GM10248 (cell line): ENCODE results near the gene APH1B.

Source experiments
- CTCF ChIA-PET: fragments of 300-600 bp; sonication (Branson Sonifier 250); formaldehyde crosslinking; extraction: SDS; loops from one replicate; lab custom pipeline; 2021; ENCODE audit warnings: antibody characterized with exemption; lab: Yijun Ruan, JAX
- POLR2A ChIA-PET: fragments of 350-650 bp; sonication (Branson Sonifier 250); formaldehyde crosslinking; extraction: SDS; loops from one replicate; lab custom pipeline; 2020; ENCODE audit warnings: antibody characterized with exemption; lab: Yijun Ruan, JAX
- DNase-seq: peaks from one replicate; pipeline ENCODE4 v3.0.0; 2012; ENCODE audit errors: extremely low spot score
- CTCF ChIP-seq: IDR thresholded peaks from 2 replicates; pipeline ENCODE4 v1.5.1; 2012; ENCODE audit warnings: mild to moderate bottlenecking, low read depth; ENCODE audit errors: extremely low read depth, missing control alignments, control extremely low read depth

The APH1B gene

GRCh38 chr15:63296195-63296594, 18.8 kb downstream of the APH1B start:
- no peak for TF ChIP-seq CTCF
- ChIA-PET CTCF (interaction anchor here (1.6 kb wide), 1 partner anchor 16 kb away, joined by 4 read pairs; no protein-coding TSS in a partner anchor), POLR2A (no interaction called here)
- no peak for DNase-seq

- no peak for DNase-seq
- CTCF ChIA-PET, result no interaction called here
- TF ChIP-seq CTCF, result no peak
- POLR2A ChIA-PET, result no interaction called here
Measured at GRCh38 chr15:63299943-63300575, 22.7 kb downstream of the APH1B start.

GRCh38 chr15:63301088-63301487, 23.7 kb downstream of the APH1B start:
- POLR2A ChIA-PET, result no interaction called here
- no peak for TF ChIP-seq CTCF
- CTCF ChIA-PET, result interaction anchor here (2.1 kb wide), 1 partner anchor 9 kb away, joined by 6 read pairs; no protein-coding TSS in a partner anchor
- no peak for DNase-seq

- ChIA-PET CTCF (interaction anchor here (1.2 to 3.3 kb wide), 3 partner anchors 11 to 257 kb away, joined by 4 to 15 read pairs (median 4); no protein-coding TSS in a partner anchor), POLR2A (no interaction called here)
- DNase-seq, result no peak
- TF ChIP-seq CTCF, result no peak
Measured at GRCh38 chr15:63305260-63305659, 27.9 kb downstream of the APH1B start.

GRCh38 chr15:63306492-63307073, 29.2 kb downstream of the APH1B start:
- TF ChIP-seq CTCF, result no peak
- ChIA-PET POLR2A (no interaction called here), CTCF (interaction anchor here (1.6 to 3.3 kb wide), 2 partner anchors 16 to 258 kb away, joined by 4 to 15 read pairs; no protein-coding TSS in a partner anchor)
- DNase-seq, result no peak

- DNase-seq, result no peak
- no peak for TF ChIP-seq CTCF
- CTCF ChIA-PET, result interaction anchor here (1.3 kb wide), 1 partner anchor 12 kb away, joined by 3 read pairs; no protein-coding TSS in a partner anchor
- POLR2A ChIA-PET, result interaction anchor here (0.6 kb wide), 1 partner anchor 19 kb away, joined by 3 read pairs; no protein-coding TSS in a partner anchor
Measured at GRCh38 chr15:63308491-63308890, 31.1 kb downstream of the APH1B start.
